NCI-H510A (cell line): Measurements from ENCODE around the gene LAGE3.

Experiments used
- DNase-seq: peaks from one replicate; lab custom pipeline; 2025; lab: John Stamatoyannopoulos, UW

Gene LAGE3

GRCh38 chrX:154435171-154435733, 43.8 kb downstream of the LAGE3 start:
- no peak for DNase-seq

- DNase-seq: no peak
These were observed 44.5 kb downstream of the LAGE3 start for GRCh38 chrX:154434394-154435168.

DNA sequence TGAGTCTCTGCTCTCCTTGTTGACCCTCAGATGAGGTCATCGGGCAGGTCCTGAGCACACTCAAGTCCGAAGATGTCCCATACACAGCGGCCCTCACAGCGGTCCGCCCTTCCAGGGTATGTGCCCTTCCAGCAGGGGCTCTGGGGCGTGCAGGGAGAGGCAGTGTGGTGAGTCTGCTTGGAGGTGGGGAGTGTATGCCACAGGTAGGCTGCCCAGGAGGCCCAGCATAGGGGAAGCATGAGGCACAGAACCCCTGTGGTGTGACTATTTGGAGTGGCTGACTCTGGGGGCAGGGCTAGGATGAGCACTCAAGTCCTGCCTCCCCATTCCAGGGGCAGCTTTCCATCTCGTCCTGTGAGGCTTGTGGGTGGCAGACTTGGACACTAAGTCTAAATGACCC, 45.5 kb downstream of the LAGE3 start:
- DNase-seq: no peak

DNA sequence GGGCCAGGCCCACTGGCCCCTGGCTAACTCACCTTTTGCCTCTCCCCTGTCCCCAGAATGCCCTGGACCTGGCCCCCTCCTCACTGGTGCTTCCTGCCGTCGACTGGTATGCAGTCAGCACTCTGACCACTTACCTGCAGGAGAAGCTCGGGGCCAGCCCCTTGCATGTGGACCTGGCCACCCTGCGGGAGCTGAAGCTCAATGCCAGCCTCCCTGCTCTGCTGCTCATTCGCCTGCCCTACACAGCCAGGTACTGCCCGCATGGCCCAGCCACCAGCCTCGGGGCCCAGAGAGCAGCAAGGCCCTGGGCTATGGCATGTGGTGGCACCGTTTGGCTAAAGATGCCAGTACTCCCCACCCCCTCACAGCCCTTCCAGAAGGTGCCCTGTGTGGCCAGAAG, 46.9 kb downstream of the LAGE3 start:
- no peak for DNase-seq

DNA sequence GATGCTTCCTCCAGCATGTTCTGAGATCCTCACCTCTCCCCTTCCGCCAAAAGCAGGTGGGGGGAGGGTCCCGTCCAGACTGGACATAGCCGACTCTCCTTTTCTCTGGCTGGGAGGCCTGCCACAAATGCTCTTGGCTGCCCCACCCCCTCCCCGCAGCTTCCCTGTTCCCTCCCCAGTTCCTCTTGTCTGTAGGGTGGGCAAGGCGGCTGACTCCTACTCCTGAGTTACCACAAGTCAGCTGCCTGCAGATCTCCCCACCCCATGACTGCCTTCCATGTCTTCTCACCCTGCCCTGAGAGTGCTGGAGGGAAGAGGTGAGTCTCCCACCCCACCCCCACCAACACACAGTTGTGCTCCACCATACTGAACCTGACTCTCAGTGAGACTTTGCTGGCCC, 47.7 kb downstream of the LAGE3 start:
- DNase-seq: no peak

- no peak for DNase-seq
These were observed 48.2 kb downstream of the LAGE3 start for GRCh38 chrX:154430916-154431315.

- no peak for DNase-seq
These were observed 48.6 kb downstream of the LAGE3 start for GRCh38 chrX:154430479-154430878.

- DNase-seq: no peak
These were observed 49.4 kb downstream of the LAGE3 start for GRCh38 chrX:154429711-154430110.

- peak; percentile 84 for DNase-seq
These were observed 50.6 kb downstream of the LAGE3 start, which contains the start of gene ATP6AP1 for GRCh38 chrX:154428176-154429171. ATP6AP1 (plus strand) TSS chrX:154428677; CDS start chrX:154428693, 16 bp downstream.
